Measurements from ENCODE around the gene TNFAIP8L1.

TNFAIP8L1 gene

GRCh38 chr19:4598712-4599111, 40.6 kb upstream of the TNFAIP8L1 start:
- H3K27me3 ChIP-seq (ENCODE audit: insufficient read depth, low read length, poor library complexity) = no peaks in the 10 kb centered on the region
- TF ChIP-seq EZH2 (IDR thresholded peaks at IDR 0.05; ENCODE audit: borderline replicate concordance, low read depth, low read length, severe bottlenecking) (no peak), CTCF (IDR thresholded peaks at IDR 0.05; ENCODE audit: borderline replicate concordance, extremely low read depth, low read length, poor library complexity, severe bottlenecking) (no peak)
- ATAC-seq (ENCODE audit: insufficient read depth, low read depth) = 0 out of 3 replicates have a peak, but pooled peaks have one; percentile 12
- no peaks in the 10 kb centered on the region for H3K79me2 ChIP-seq (ENCODE audit: insufficient read depth, low read length)
- peak overlapping the region; percentile 42; the same call in 1 of the 2 replicates for H3K9ac ChIP-seq (ENCODE audit: low read depth, low read length)
- no peaks in the 10 kb centered on the region for H3K36me3 ChIP-seq (ENCODE audit: insufficient read depth, low read length)
- no peak for DNase-seq
- peaks cover 8% of the 10 kb centered on the region for H3K4me1 ChIP-seq (ENCODE audit: insufficient read depth, low read length)
- peak overlapping the region; percentile 70 for H3K4me2 ChIP-seq (ENCODE audit: insufficient read depth, low read length)
- no peak overlapping the region for H3K4me3 ChIP-seq (ENCODE audit: low read depth in 1 of 2, low read length in 2 of 2)
- no peaks in the 10 kb centered on the region for H4K20me1 ChIP-seq (ENCODE audit: insufficient read depth, low read length)
- H2AFZ ChIP-seq (ENCODE audit: low read depth, low read length) = no peak overlapping the region; the same call in 1 of the 2 replicates
- H3K27ac ChIP-seq (ENCODE audit: low read length) = no peak overlapping the region
- no peaks in the 10 kb centered on the region for H3K9me3 ChIP-seq (ENCODE audit: insufficient read depth, low read length, severe bottlenecking)

GRCh38 chr19:4600082-4600481, 39.2 kb upstream of the TNFAIP8L1 start:
- H3K79me2 ChIP-seq (ENCODE audit: insufficient read depth, low read length) = no peaks in the 10 kb centered on the region
- H3K36me3 ChIP-seq (ENCODE audit: insufficient read depth, low read length) = no peaks in the 10 kb centered on the region
- H3K27me3 ChIP-seq (ENCODE audit: insufficient read depth, low read length, poor library complexity) = no peaks in the 10 kb centered on the region
- no peak overlapping the region for H3K4me2 ChIP-seq (ENCODE audit: insufficient read depth, low read length)
- H3K9ac ChIP-seq (ENCODE audit: low read depth, low read length) = no peak overlapping the region
- ATAC-seq (ENCODE audit: insufficient read depth, low read depth) (no peak), DNase-seq (no peak)
- no peaks in the 10 kb centered on the region for H3K9me3 ChIP-seq (ENCODE audit: insufficient read depth, low read length, severe bottlenecking)
- H3K27ac ChIP-seq (ENCODE audit: low read length) = no peak overlapping the region
- H4K20me1 ChIP-seq (ENCODE audit: insufficient read depth, low read length) = no peaks in the 10 kb centered on the region
- TF ChIP-seq CTCF (IDR thresholded peaks at IDR 0.05; ENCODE audit: borderline replicate concordance, extremely low read depth, low read length, poor library complexity, severe bottlenecking) = no peak
- no peak for TF ChIP-seq EZH2 (IDR thresholded peaks at IDR 0.05; ENCODE audit: borderline replicate concordance, low read depth, low read length, severe bottlenecking)
- H2AFZ ChIP-seq (ENCODE audit: low read depth, low read length) = no peak overlapping the region
- H3K4me3 ChIP-seq (ENCODE audit: low read depth in 1 of 2, low read length in 2 of 2) = no peak overlapping the region
- H3K4me1 ChIP-seq (ENCODE audit: insufficient read depth, low read length) = peaks cover 8% of the 10 kb centered on the region

GRCh38 chr19:4600893-4601292, 38.4 kb upstream of the TNFAIP8L1 start:
- ATAC-seq (ENCODE audit: insufficient read depth, low read depth) (no peak), DNase-seq (no peak)
- no peak overlapping the region for H3K4me3 ChIP-seq (ENCODE audit: low read depth in 1 of 2, low read length in 2 of 2)
- no peaks in the 10 kb centered on the region for H3K79me2 ChIP-seq (ENCODE audit: insufficient read depth, low read length)
- H3K27me3 ChIP-seq (ENCODE audit: insufficient read depth, low read length, poor library complexity) = no peaks in the 10 kb centered on the region
- H4K20me1 ChIP-seq (ENCODE audit: insufficient read depth, low read length) = no peaks in the 10 kb centered on the region
- H3K4me1 ChIP-seq (ENCODE audit: insufficient read depth, low read length) = peaks cover 8% of the 10 kb centered on the region
- H3K27ac ChIP-seq (ENCODE audit: low read length) = no peak overlapping the region
- H3K9me3 ChIP-seq (ENCODE audit: insufficient read depth, low read length, severe bottlenecking) = no peaks in the 10 kb centered on the region
- no peak overlapping the region for H3K9ac ChIP-seq (ENCODE audit: low read depth, low read length)
- TF ChIP-seq EZH2 (IDR thresholded peaks at IDR 0.05; ENCODE audit: borderline replicate concordance, low read depth, low read length, severe bottlenecking) (no peak), CTCF (IDR thresholded peaks at IDR 0.05; ENCODE audit: borderline replicate concordance, extremely low read depth, low read length, poor library complexity, severe bottlenecking) (no peak)
- H2AFZ ChIP-seq (ENCODE audit: low read depth, low read length) = no peak overlapping the region
- no peaks in the 10 kb centered on the region for H3K36me3 ChIP-seq (ENCODE audit: insufficient read depth, low read length)
- H3K4me2 ChIP-seq (ENCODE audit: insufficient read depth, low read length) = no peak overlapping the region
